ENCODE measurements around the gene MPC1L.

Gene MPC1L

GRCh38 chrX:40603446-40603845 lies 19.8 kb upstream of the MPC1L start:
- Histone ChIP-seq H3K9me3 (ENCODE audit: severe bottlenecking) (no peaks in the 10 kb centered on the region), H3K27ac (no peak overlapping the region), H3K36me3 (peaks cover 31% of the 10 kb centered on the region), H3K4me3 (ENCODE audit: low read depth, low read length) (no peak overlapping the region), H3K27me3 (ENCODE audit: insufficient read depth, low read depth, severe bottlenecking) (no peaks in the 10 kb centered on the region)
- no peak for DNase-seq
- no peak for TF ChIP-seq CTCF (IDR thresholded peaks at IDR 0.05; ENCODE audit: low read depth, low read length)

- TF ChIP-seq CTCF (IDR thresholded peaks at IDR 0.05; ENCODE audit: low read depth, low read length), result no peak
- no peaks in the 10 kb centered on the region for H3K27me3 ChIP-seq (ENCODE audit: insufficient read depth, low read depth, severe bottlenecking)
- no peak for DNase-seq
- no peak overlapping the region for H3K4me3 ChIP-seq (ENCODE audit: low read depth, low read length)
- H3K9me3 ChIP-seq (ENCODE audit: severe bottlenecking), result no peaks in the 10 kb centered on the region
- no peaks in the 10 kb centered on the region for H3K36me3 ChIP-seq
- H3K27ac ChIP-seq, result no peak overlapping the region
These were observed 15.8 kb upstream of the MPC1L start for GRCh38 chrX:40607381-40607780.

GRCh38 chrX:40612511-40612910 lies 10.7 kb upstream of the MPC1L start:
- H3K9me3 ChIP-seq (ENCODE audit: severe bottlenecking), result no peaks in the 10 kb centered on the region
- H3K27me3 ChIP-seq (ENCODE audit: insufficient read depth, low read depth, severe bottlenecking), result no peaks in the 10 kb centered on the region
- no peak overlapping the region for H3K27ac ChIP-seq
- TF ChIP-seq CTCF (IDR thresholded peaks at IDR 0.05; ENCODE audit: low read depth, low read length), result no peak
- no peaks in the 10 kb centered on the region for H3K36me3 ChIP-seq
- DNase-seq, result no peak
- no peak overlapping the region for H3K4me3 ChIP-seq (ENCODE audit: low read depth, low read length)

GRCh38 chrX:40615976-40616375 lies 7.3 kb upstream of the MPC1L start:
- no peak for TF ChIP-seq CTCF (IDR thresholded peaks at IDR 0.05; ENCODE audit: low read depth, low read length)
- no peak for DNase-seq
- Histone ChIP-seq H3K27ac (no peak overlapping the region), H3K27me3 (ENCODE audit: insufficient read depth, low read depth, severe bottlenecking) (no peaks in the 10 kb centered on the region), H3K9me3 (ENCODE audit: severe bottlenecking) (no peaks in the 10 kb centered on the region), H3K36me3 (no peaks in the 10 kb centered on the region), H3K4me3 (ENCODE audit: low read depth, low read length) (no peak overlapping the region)

GRCh38 chrX:40617566-40617965 lies 5.7 kb upstream of the MPC1L start:
- H3K9me3 ChIP-seq (ENCODE audit: severe bottlenecking), result no peaks in the 10 kb centered on the region
- H3K27ac ChIP-seq, result no peak overlapping the region
- no peak overlapping the region for H3K4me3 ChIP-seq (ENCODE audit: low read depth, low read length)
- no peak for TF ChIP-seq CTCF (IDR thresholded peaks at IDR 0.05; ENCODE audit: low read depth, low read length)
- H3K27me3 ChIP-seq (ENCODE audit: insufficient read depth, low read depth, severe bottlenecking), result no peaks in the 10 kb centered on the region
- no peaks in the 10 kb centered on the region for H3K36me3 ChIP-seq
- no peak for DNase-seq

GRCh38 chrX:40622479-40623138 lies 619 bp upstream of the MPC1L start:
- Histone ChIP-seq H3K27me3 (ENCODE audit: insufficient read depth, low read depth, severe bottlenecking) (no peaks in the 10 kb centered on the region), H3K36me3 (no peaks in the 10 kb centered on the region), H3K9me3 (ENCODE audit: severe bottlenecking) (no peaks in the 10 kb centered on the region), H3K4me3 (ENCODE audit: low read depth, low read length) (no peak overlapping the region), H3K27ac (no peak overlapping the region)
- DNase-seq, result no peak
- no peak for TF ChIP-seq CTCF (IDR thresholded peaks at IDR 0.05; ENCODE audit: low read depth, low read length)

Data from WERI-Rb-1 (cell line).